T-helper 1 cell treated with Interleukin-12 subunit alpha and Interleukin-12 subunit beta and Interleukin-4 antibody, amounts not matched to agents 30 ng/mL and 1 ng/mL, for 36 hours (primary cell): ENCODE measurements around the gene DRD1. TPM values are rescaled to one million over a fixed set of nuclear protein-coding genes. Genes with fewer than 3 reads are reported as not detected.
"Not testable (repeated sequence)": the region's sequence is repeated elsewhere in the genome, so short reads cannot be mapped to it uniquely, and the experiment has no call there.

Source experiments
- intact Hi-C: fragments of 100-400 bp; cut with micrococcal nuclease; formaldehyde crosslinking; loops from one replicate; pipeline ENCODE4 v1.15.1; 2024
- total RNA-seq: library from RNA; stranded (reverse); gene quantifications from 2 replicates; pipeline ENCODE4 v1.2.3, GENCODE V29; 2022

DRD1 gene
- total RNA-seq, 1 donor from 2014 or later = not detected

- intact Hi-C loops = no loop called here
Observed at GRCh38 chr5:175468892-175469291, 24.9 kb upstream of the DRD1 start.

GRCh38 chr5:175467983-175468690 is 24.2 kb upstream of the DRD1 start:
- intact Hi-C loops = no loop called here

GRCh38 chr5:175466700-175467318 is 22.8 kb upstream of the DRD1 start:
- intact Hi-C loops = no loop called here

GRCh38 chr5:175465282-175465681 is 21.3 kb upstream of the DRD1 start:
- intact Hi-C loops = no loop called here

GRCh38 chr5:175464942-175465233 is 20.9 kb upstream of the DRD1 start:
- intact Hi-C loops = loop anchor here (1.0 kb wide), 1 partner anchor 13 kb away; the partner anchor contains the start of gene SFXN1

- intact Hi-C loops = loop anchor here (1.0 kb wide), 1 partner anchor 14 kb away; the partner anchor contains the start of gene SFXN1
Observed at GRCh38 chr5:175464074-175464941, 20.3 kb upstream of the DRD1 start.

GRCh38 chr5:175463641-175464040 is 19.7 kb upstream of the DRD1 start:
- intact Hi-C loops = loop anchor here (1.0 kb wide), 1 partner anchor 15 kb away; the partner anchor contains the start of gene SFXN1

- intact Hi-C loops = no loop called here
Observed at GRCh38 chr5:175461370-175461769, 17.4 kb upstream of the DRD1 start.

- intact Hi-C loops = loop anchor here (1.0 kb wide), 1 partner anchor 509 kb away; no protein-coding TSS in a partner anchor
Observed at GRCh38 chr5:175460552-175460951, 16.6 kb upstream of the DRD1 start.

GRCh38 chr5:175460126-175460525 is 16.1 kb upstream of the DRD1 start:
- intact Hi-C loops = loop anchor here (1.0 kb wide), 1 partner anchor 509 kb away; no protein-coding TSS in a partner anchor

- intact Hi-C loops = no loop called here
Observed at GRCh38 chr5:175457466-175457865, 13.5 kb upstream of the DRD1 start.

GRCh38 chr5:175456105-175456742 is 12.2 kb upstream of the DRD1 start:
- intact Hi-C loops = no loop called here

- intact Hi-C loops = not testable (repeated sequence)
Observed at GRCh38 chr5:175454338-175454737, 10.4 kb upstream of the DRD1 start.

- intact Hi-C loops = no loop called here
Observed at GRCh38 chr5:175452166-175452565, 8.2 kb upstream of the DRD1 start.

- intact Hi-C loops = no loop called here
Observed at GRCh38 chr5:175448276-175448675, 4.3 kb upstream of the DRD1 start.

GRCh38 chr5:175447571-175447970 is 3.6 kb upstream of the DRD1 start:
- intact Hi-C loops = no loop called here

GRCh38 chr5:175446378-175446777 is 2.4 kb upstream of the DRD1 start:
- intact Hi-C loops = not testable (repeated sequence)

- intact Hi-C loops = loop anchor here (1.0 kb wide), 2 partner anchors 494 to 535 kb away; no protein-coding TSS in a partner anchor
Observed at GRCh38 chr5:175444905-175445456, 999 bp upstream of the DRD1 start.

- intact Hi-C loops = loop anchor here (1.0 kb wide), 2 partner anchors 492 to 533 kb away; no protein-coding TSS in a partner anchor
Observed at GRCh38 chr5:175443514-175444059, 395 bp downstream of the DRD1 start.

GRCh38 chr5:175438234-175438857 is 5.6 kb downstream of the DRD1 start:
- intact Hi-C loops = no loop called here
